Aorta (tissue), 5 donors: ENCODE results near the gene NCEH1. TPM values are rescaled to one million over a fixed set of nuclear protein-coding genes. Genes with fewer than 3 reads are reported as not detected.

Experiments
- ATAC-seq: fragments of 200-7000 bp; cut with Tn5 transposase; one replicate; pipeline ENCODE4 v1.9.1; 2022; ENCODE audit warnings: moderate library complexity; ENCODE audit not compliant: low FRiP score
- DNase-seq, 2 donors: peaks; one replicate each; pipeline ENCODE4 v3.0.0-alpha.2; 2020
- H3K27ac ChIP-seq, 2 donors: one replicate each; pipeline ENCODE4 v1.5.1; 2013; ENCODE audit warnings: low read length in 2 of 2, mild to moderate bottlenecking in 2 of 2, moderate library complexity in 2 of 2, control low read depth in 1 of 2, inconsistent platforms in 1 of 2, low read depth in 1 of 2
- H3K27me3 ChIP-seq, 2 donors: one replicate each; pipeline ENCODE4 v1.6.1; 2013; ENCODE audit warnings: control low read depth in 1 of 2, low read length in 1 of 2, mild to moderate bottlenecking in 1 of 2, moderate library complexity in 1 of 2; ENCODE audit not compliant: insufficient read depth in 2 of 2, control insufficient read depth in 1 of 2
- H3K36me3 ChIP-seq, 2 donors: one replicate each; pipeline ENCODE4 v1.6.1; 2013; ENCODE audit warnings: control low read depth in 1 of 2, low read length in 1 of 2, mild to moderate bottlenecking in 1 of 2; ENCODE audit not compliant: insufficient read depth in 2 of 2, control insufficient read depth in 1 of 2
- H3K4me1 ChIP-seq, 2 donors: one replicate each; pipeline ENCODE4 v1.6.1; 2013; ENCODE audit warnings: low read length in 2 of 2, control low read depth in 1 of 2, mild to moderate bottlenecking in 1 of 2, moderate library complexity in 1 of 2; ENCODE audit not compliant: insufficient read depth in 2 of 2, control insufficient read depth in 1 of 2
- H3K4me3 ChIP-seq, 2 donors: one replicate each; pipeline ENCODE4 v1.5.1; 2013; ENCODE audit warnings: low read length in 2 of 2, control low read depth in 1 of 2, mild to moderate bottlenecking in 1 of 2
- H3K9me3 ChIP-seq: one replicate; pipeline ENCODE4 v1.6.1; 2013; ENCODE audit warnings: mild to moderate bottlenecking, low read length; ENCODE audit not compliant: control insufficient read depth
- WGBS, 2 donors: extraction: QIAGEN DNeasy Blood & Tissue Kit; methylation state at CpG; one replicate each; pipeline ENCODE4 v1.1.7; 2013; 5-methylcytosine and 5-hydroxymethylcytosine counted together
- intact Hi-C, 2 donors: fragments of 100-400 bp; cut with DNase I; formaldehyde crosslinking; loops; one replicate each; pipeline versions ENCODE4 v1.14.2 to v1.15.0; 2022
- polyA plus RNA-seq, 2 donors: library from polyadenylated mRNA; stranded (reverse); fragments of 200-250 nt; gene quantifications; one replicate each; pipeline ENCODE4 v1.2.3, GENCODE V29; 2013
- total RNA-seq, 2 donors: library from RNA; stranded (reverse); fragmentation: NEBNext Ultra II Directional; extraction: Animal tissue kit (Norgen Biotek cat#: 25700); gene quantifications; one replicate each; pipeline ENCODE4 v1.2.1, GENCODE V29; 2021
- donor health status: healthy with polysubstance abuse.
- donor health status: Bipolar disorder and iron deficiency.
- donor health status: DM: no; HTN: no; CAD: no.
- donor health status: DM: no; HTN: no; CAD: no.
- donor health status: DM: yes; HTN: yes; CAD: no.

Gene NCEH1
- total and polyA plus RNA-seq, 4 donors = 2.3 to 12.5 (median 6.5) TPM

DNA sequence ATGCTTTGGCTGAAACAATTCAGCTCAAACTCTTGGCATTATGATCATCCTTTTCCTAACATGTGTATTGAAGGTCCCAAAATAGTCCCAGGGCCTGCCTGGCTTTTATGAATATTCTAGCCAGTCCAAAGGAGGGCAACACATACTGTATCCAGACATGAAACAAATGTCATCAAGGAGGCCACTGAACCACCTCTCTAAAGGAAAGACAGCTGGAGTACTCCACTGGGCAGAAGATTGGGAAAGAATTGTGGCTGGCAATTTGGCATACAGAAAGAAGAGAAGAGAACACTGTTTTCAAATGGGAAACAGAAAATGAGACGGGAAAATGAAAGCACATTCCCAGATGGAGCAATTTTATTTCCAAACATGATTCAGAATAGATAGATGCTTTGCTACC lies 80.6 kb downstream of the NCEH1 start:
- H3K36me3 ChIP-seq = peaks cover 0 to 7% of the 10 kb centered on the region in 2 donors
- no peak overlapping the region for H3K27ac ChIP-seq
- H3K4me3 ChIP-seq = no peak overlapping the region
- H3K4me1 ChIP-seq = peaks cover 0 to 2% of the 10 kb centered on the region in 2 donors
- DNase-seq (no peak), ATAC-seq (no peak)
- no peaks in the 10 kb centered on the region for H3K9me3 ChIP-seq
- H3K27me3 ChIP-seq = no peaks in the 10 kb centered on the region
- 38 to 40% methylated on average over 1 of the region's 1 CpG for WGBS, 2 donors
- intact Hi-C loops = no loop called here

DNA sequence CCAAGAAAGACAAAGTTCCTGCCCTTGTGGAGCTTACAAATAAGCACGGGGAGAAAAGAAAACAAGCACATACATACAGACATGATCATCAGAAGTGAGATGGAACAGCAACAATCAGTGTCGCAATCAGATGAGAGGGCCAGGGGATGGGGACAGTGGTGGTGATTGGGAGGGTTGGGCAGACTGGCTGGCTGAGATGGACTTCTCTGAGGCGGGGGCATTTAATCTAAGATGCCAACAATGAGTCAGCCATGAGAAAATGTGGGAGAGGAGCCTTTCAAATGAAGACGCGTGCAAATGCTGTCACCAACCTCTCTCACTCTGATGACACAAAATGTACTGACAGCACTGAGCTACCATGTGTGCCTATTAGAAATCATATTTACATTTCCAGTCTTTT lies 81.4 kb downstream of the NCEH1 start:
- no peaks in the 10 kb centered on the region for H3K9me3 ChIP-seq
- no peak overlapping the region for H3K27ac ChIP-seq
- ATAC-seq (no peak), DNase-seq (no peak)
- WGBS, 2 donors = 83 to 86% methylated on average over 5 of the region's 5 CpGs
- peaks cover 0 to 2% of the 10 kb centered on the region in 2 donors for H3K4me1 ChIP-seq
- intact Hi-C loops = no loop called here
- no peaks in the 10 kb centered on the region for H3K27me3 ChIP-seq
- H3K4me3 ChIP-seq = no peak overlapping the region
- H3K36me3 ChIP-seq = peaks cover 0 to 7% of the 10 kb centered on the region in 2 donors

DNA sequence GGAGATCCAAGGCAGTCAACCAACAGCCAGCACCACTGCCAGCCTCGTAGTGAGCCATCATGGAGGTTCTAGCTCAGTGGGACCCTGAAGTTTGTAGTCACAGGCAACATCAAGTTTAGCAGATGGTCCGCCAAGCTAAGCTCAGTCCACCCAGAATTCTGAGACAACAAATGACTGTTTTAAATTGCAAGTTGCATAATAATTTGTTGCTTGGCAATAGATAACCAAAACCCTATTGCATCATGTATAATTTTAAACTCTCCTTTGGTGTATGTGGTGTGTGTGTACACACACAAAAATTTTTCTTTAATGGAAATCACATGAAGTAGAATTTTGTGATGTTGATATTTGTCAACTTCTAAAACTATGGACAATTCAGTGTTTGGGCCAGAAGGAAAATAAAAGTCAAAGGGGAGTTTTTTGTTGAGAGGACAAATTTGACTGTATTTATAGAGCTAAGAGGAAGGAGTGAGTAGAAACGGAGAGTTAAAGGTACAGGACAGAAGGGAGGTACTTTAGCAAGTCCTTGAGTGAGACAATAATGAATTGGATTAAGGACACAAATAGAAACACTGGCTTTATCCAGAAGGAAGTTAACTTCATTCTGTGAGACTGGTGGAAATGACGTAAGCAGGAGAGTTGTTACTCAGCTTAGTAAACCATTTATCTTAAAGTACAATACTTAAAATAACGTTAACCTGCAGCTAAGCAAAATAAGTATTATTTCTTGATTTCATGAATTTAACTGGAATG lies 83.6 kb downstream of the NCEH1 start:
- intact Hi-C loops = no loop called here
- H3K27ac ChIP-seq = no peak overlapping the region
- H3K4me3 ChIP-seq = no peak overlapping the region
- peaks cover 0 to 2% of the 10 kb centered on the region in 2 donors for H3K4me1 ChIP-seq
- H3K36me3 ChIP-seq = peaks cover 0 to 4% of the 10 kb centered on the region in 2 donors
- H3K27me3 ChIP-seq = no peaks in the 10 kb centered on the region
- ATAC-seq (peak; percentile 67), DNase-seq (no peak)
- WGBS, 2 donors = 37 to 45% methylated on average over 5 of the region's 5 CpGs
- no peaks in the 10 kb centered on the region for H3K9me3 ChIP-seq

DNA sequence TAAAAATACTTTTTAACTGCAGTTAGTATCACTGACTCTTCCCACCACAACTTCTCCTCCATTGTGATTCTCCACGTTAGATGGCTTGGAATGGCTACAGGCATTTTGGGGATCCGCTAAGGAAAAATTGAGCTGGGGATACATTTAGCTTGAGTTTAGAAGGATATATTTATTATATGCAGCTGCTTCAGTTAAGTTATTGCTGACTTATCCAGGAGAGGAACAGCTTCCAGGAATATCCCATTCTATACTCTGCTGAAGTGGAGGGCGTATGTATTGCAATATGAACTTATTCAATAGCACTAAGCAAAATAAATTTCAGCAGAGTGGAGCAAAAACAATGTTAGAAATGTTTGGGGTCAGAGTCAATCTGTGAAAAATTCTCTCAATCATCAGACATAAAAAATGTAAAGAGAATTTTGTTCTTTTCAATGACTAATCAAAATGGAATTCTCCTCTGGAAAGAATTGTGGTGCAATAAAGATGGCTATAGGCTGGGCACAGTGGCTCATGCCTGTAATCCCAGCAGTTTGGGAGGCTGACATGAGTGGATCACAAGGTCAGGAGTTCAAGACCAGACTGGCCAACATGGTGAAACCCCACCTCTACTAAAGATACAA lies 84.7 kb downstream of the NCEH1 start:
- Histone ChIP-seq H3K27ac (no peak overlapping the region), H3K9me3 (no peaks in the 10 kb centered on the region), H3K27me3 (no peaks in the 10 kb centered on the region), H3K36me3 (no peaks in the 10 kb centered on the region), H3K4me3 (no peak overlapping the region), H3K4me1 (peaks cover 0 to 2% of the 10 kb centered on the region in 2 donors)
- intact Hi-C loops = no loop called here
- WGBS, 2 donors = 61 to 63% methylated on average over 3 of the region's 3 CpGs
- DNase-seq (no peak), ATAC-seq (no peak)

DNA sequence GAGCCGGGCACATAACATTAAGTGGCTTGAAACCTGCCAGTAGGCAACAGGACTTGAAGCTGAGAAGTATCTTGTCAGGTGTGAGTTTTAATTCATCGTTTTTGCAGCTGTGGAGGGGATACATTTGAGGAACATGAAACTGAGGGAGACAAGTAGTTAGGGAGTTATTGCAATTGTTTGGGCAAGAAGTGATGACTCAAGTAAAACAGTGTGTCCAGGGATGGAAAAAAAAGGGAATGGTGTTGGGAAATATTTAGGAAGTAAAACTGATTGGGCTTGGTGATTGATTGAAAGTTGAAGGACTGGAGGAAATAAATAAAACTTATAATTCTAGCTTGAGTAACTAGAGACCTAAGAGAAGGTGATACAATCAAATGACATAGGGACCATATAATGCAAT lies 85.5 kb downstream of the NCEH1 start:
- Histone ChIP-seq H3K27me3 (no peaks in the 10 kb centered on the region), H3K36me3 (no peaks in the 10 kb centered on the region), H3K4me1 (peaks cover 0 to 2% of the 10 kb centered on the region in 2 donors), H3K4me3 (no peak overlapping the region), H3K27ac (no peak overlapping the region), H3K9me3 (no peaks in the 10 kb centered on the region)
- WGBS, 2 donors = 89 to 95% methylated on average over 2 of the region's 2 CpGs
- ATAC-seq = no peak
- intact Hi-C loops = no loop called here
- no peak for DNase-seq

DNA sequence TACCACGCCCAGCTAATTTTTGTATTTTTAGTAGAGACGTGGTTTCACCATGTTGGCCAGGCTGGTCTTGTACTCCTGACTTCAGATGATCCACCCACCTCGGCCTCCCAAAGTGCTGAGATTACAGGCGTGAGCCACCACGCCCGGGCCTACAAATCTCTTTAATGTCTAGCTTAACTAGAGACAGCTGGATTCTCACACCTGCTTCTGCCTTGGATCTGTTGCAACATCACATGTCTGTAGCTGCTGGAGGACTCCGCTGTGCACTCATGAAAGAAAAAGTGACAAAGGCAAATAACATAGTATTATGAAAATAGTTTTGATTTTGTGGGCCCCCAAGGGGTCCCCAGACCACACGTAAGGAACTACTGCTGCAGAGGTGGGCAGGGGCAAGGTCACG lies 85.9 kb downstream of the NCEH1 start:
- Histone ChIP-seq H3K27me3 (no peaks in the 10 kb centered on the region), H3K9me3 (no peaks in the 10 kb centered on the region), H3K4me1 (peaks cover 0 to 2% of the 10 kb centered on the region in 2 donors), H3K4me3 (no peak overlapping the region), H3K36me3 (no peaks in the 10 kb centered on the region), H3K27ac (no peak overlapping the region)
- DNase-seq (no peak), ATAC-seq (no peak)
- intact Hi-C loops = no loop called here
- 95% methylated on average over 9 of the region's 9 CpGs for WGBS, 2 donors

GRCh38 chr3:172622916-172623700 lies 87.8 kb downstream of the NCEH1 start:
- Histone ChIP-seq H3K4me1 (peaks cover 0 to 2% of the 10 kb centered on the region in 2 donors), H3K4me3 (no peak overlapping the region), H3K36me3 (no peaks in the 10 kb centered on the region), H3K27me3 (no peaks in the 10 kb centered on the region), H3K9me3 (no peaks in the 10 kb centered on the region), H3K27ac (no peak overlapping the region)
- 27 to 28% methylated on average over 10 of the region's 10 CpGs for WGBS, 2 donors
- DNase-seq (no peak), ATAC-seq (peak; percentile 79)
- intact Hi-C loops = no loop called here

GRCh38 chr3:172622156-172622555 lies 88.7 kb downstream of the NCEH1 start:
- no peaks in the 10 kb centered on the region for H3K9me3 ChIP-seq
- 92 to 93% methylated on average over 2 of the region's 2 CpGs for WGBS, 2 donors
- peaks cover 0 to 2% of the 10 kb centered on the region in 2 donors for H3K4me1 ChIP-seq
- ATAC-seq (no peak), DNase-seq (no peak)
- no peak overlapping the region for H3K4me3 ChIP-seq
- intact Hi-C loops = no loop called here
- no peak overlapping the region for H3K27ac ChIP-seq
- no peaks in the 10 kb centered on the region for H3K36me3 ChIP-seq
- no peaks in the 10 kb centered on the region for H3K27me3 ChIP-seq
